HepG2 (cell line): ENCODE data around the gene VPS52. TPM values are rescaled to one million over a fixed set of nuclear protein-coding genes. Genes with fewer than 3 reads are reported as not detected.

Experiments used
- FOXA3 ChIP-seq: IDR thresholded peaks from 2 replicates; pipeline ENCODE4 v1.6.1; 2016; ENCODE audit warnings: missing genetic modification reagents, missing compliant biosample characterization
- FOXJ3 ChIP-seq: sonication (generic); formaldehyde crosslinking; IDR thresholded peaks from 2 replicates; pipeline ENCODE4 v1.4.0; 2020; ENCODE audit warnings: missing genetic modification reagents, mild to moderate bottlenecking, borderline replicate concordance
- HBP1 ChIP-seq: IDR thresholded peaks from 2 replicates; pipeline ENCODE4 v1.6.1; 2016; ENCODE audit warnings: low read depth, control low read depth
- JUNB ChIP-seq: sonication (generic); formaldehyde crosslinking; IDR thresholded peaks from 2 replicates; pipeline ENCODE4 v1.8.0; 2022; ENCODE audit warnings: missing genetic modification reagents, mild to moderate bottlenecking, borderline replicate concordance
- KLF13 ChIP-seq: sonication (generic); formaldehyde crosslinking; IDR thresholded peaks from 2 replicates; pipeline ENCODE4 v1.4.0; 2020; ENCODE audit warnings: mild to moderate bottlenecking, missing genetic modification reagents
- KMT2A ChIP-seq: sonication (generic); formaldehyde crosslinking; IDR thresholded peaks from 2 replicates; pipeline ENCODE4 v1.4.0; 2020; ENCODE audit warnings: missing genetic modification reagents
- MAFG ChIP-seq: sonication (generic); formaldehyde crosslinking; IDR thresholded peaks from 2 replicates; pipeline ENCODE4 v1.5.1; 2020; ENCODE audit warnings: mild to moderate bottlenecking, missing genetic modification reagents
- MAX ChIP-seq: IDR thresholded peaks from 2 replicates; pipeline ENCODE4 v1.6.1; 2012; ENCODE audit warnings: inconsistent platforms
- MTA3 ChIP-seq: sonication (generic); formaldehyde crosslinking; IDR thresholded peaks from 2 replicates; pipeline ENCODE4 v1.4.0; 2020; ENCODE audit warnings: missing genetic modification reagents
- NKX3-1 ChIP-seq: sonication (generic); formaldehyde crosslinking; IDR thresholded peaks from 2 replicates; pipeline ENCODE4 v1.5.0; 2020; ENCODE audit warnings: missing genetic modification reagents
- SKIL ChIP-seq: sonication (generic); formaldehyde crosslinking; IDR thresholded peaks from 2 replicates; pipeline ENCODE4 v1.8.0; 2022; ENCODE audit warnings: missing genetic modification reagents, mild to moderate bottlenecking, moderate library complexity, borderline replicate concordance
- TAF1 ChIP-seq: sonication (generic); formaldehyde crosslinking; IDR thresholded peaks from 2 replicates; pipeline ENCODE4 v1.4.0; 2020; ENCODE audit warnings: missing genetic modification reagents
- TBL1XR1 ChIP-seq: fragments of 150-350 bp; IDR thresholded peaks from 2 replicates; pipeline ENCODE4 v1.6.1; 2014; ENCODE audit warnings: borderline replicate concordance, low read length; ENCODE audit not compliant: partially characterized antibody
- TP53 ChIP-seq: sonication (generic); formaldehyde crosslinking; conservative IDR thresholded peaks from 2 replicates; pipeline ENCODE4 v1.4.0; 2020; ENCODE audit warnings: missing genetic modification reagents
- ZNF281 ChIP-seq: sonication (generic); formaldehyde crosslinking; IDR thresholded peaks from 2 replicates; pipeline ENCODE4 v1.4.0; 2020; ENCODE audit warnings: missing genetic modification reagents, borderline replicate concordance
- ZNF710 ChIP-seq: sonication (generic); formaldehyde crosslinking; IDR thresholded peaks from 2 replicates; pipeline ENCODE4 v1.5.0; 2020; ENCODE audit warnings: mild to moderate bottlenecking, missing genetic modification reagents, borderline replicate concordance
- ZNF800 ChIP-seq: sonication (generic); formaldehyde crosslinking; IDR thresholded peaks from 2 replicates; pipeline ENCODE4 v1.4.0; 2020; ENCODE audit warnings: missing genetic modification reagents
- polyA plus RNA-seq, 8 experiments: library from polyadenylated mRNA; depleted of rRNA in 3 of 8; stranded (reverse) in 7 of 8; unstranded in 1 of 8; fragments of >200 nt; fragmentation: Illumina TruSeq in 4 of 8; extraction: Trizol in 4 of 8; gene quantifications; 2 replicates each; pipeline versions ENCODE4 v1.2.1 to v1.2.3, GENCODE V29; 2011 to 2016; ENCODE audit warnings: low read depth in 4 of 8, missing spikeins in 1 of 8, mixed read lengths in 1 of 8; ENCODE audit not compliant: insufficient read depth in 1 of 8
- total RNA-seq, 5 experiments: library from RNA; depleted of rRNA; stranded (reverse); fragments of >200 nt; fragmentation: Illumina TruSeq; extraction: Trizol; gene quantifications; 2 replicates each; pipeline ENCODE4 v1.2.3, GENCODE V29; 2016; ENCODE audit warnings: low read depth in 1 of 5

The VPS52 gene
- total and polyA plus RNA-seq, 2 of the 13 experiments (the other 11 are each of a cell fraction or from before 2014, with no cell fraction given), result 48.9 to 85.5 TPM

- TF ChIP-seq SKIL (CRISPR knock-in tag), result no peak
- no peak for TF ChIP-seq ZNF281
- no peak for TF ChIP-seq HBP1 (CRISPR knock-in tag)
- no peak; the same call in 1 of the 2 replicates for TF ChIP-seq ZNF710 (CRISPR knock-in tag)
- TF ChIP-seq NKX3-1 (CRISPR knock-in tag), result 0 out of 2 replicates have a peak, but pooled peaks have one; percentile 58
- TF ChIP-seq JUNB, result no peak
- 0 out of 2 replicates have a peak, but pooled peaks have one; percentile 45 for TF ChIP-seq KMT2A
- no peak for TF ChIP-seq FOXA3
- TF ChIP-seq MTA3, result no peak
- no peak for TF ChIP-seq FOXJ3 (CRISPR knock-in tag)
- peak; percentile 65; the same call in 1 of the 2 replicates for TF ChIP-seq TAF1 (CRISPR knock-in tag)
- no peak for TF ChIP-seq KLF13
- TF ChIP-seq TBL1XR1, result no peak
- no peak for TF ChIP-seq MAFG (CRISPR knock-in tag)
- TF ChIP-seq ZNF800 (CRISPR knock-in tag), result no peak
- TF ChIP-seq MAX, result peak; percentile 65
- no peak for TF ChIP-seq TP53 (CRISPR knock-in tag)
These were observed 46.2 kb upstream of the VPS52 start, which contains the start of gene ZBTB22 (continued) for GRCh38 chr6:33317669-33318425.
